Caco-2 (cell line): Measurements from ENCODE around the gene ZBTB11. TPM values are rescaled to one million over a fixed set of nuclear protein-coding genes. Genes with fewer than 3 reads are reported as not detected.

Source experiments
- BruUV-seq: library from RNA; stranded (reverse); fragments of 400-500 nt; replicated peaks from 2 replicates; lab custom pipeline; 2021; lab: Mats Ljungman, UMichigan
- CTCF ChIA-PET: fragments of 300-600 bp; sonication (Branson Sonifier 250); formaldehyde crosslinking; loops from one replicate; lab custom pipeline; 2022; ENCODE audit warnings: antibody characterized with exemption; lab: Charles Lee
- POLR2A ChIA-PET: fragments of 300-600 bp; sonication (Branson Sonifier 250); formaldehyde crosslinking; loops from one replicate; lab custom pipeline; 2022; ENCODE audit warnings: antibody characterized with exemption; lab: Charles Lee
- DNase-seq, 2 experiments: peaks; one replicate each; pipeline versions ENCODE4 v3.0.0 to v3.0.0-alpha.2; 2020 to 2022
- H3K27me3 ChIP-seq: replicated peaks from 2 replicates; pipeline ENCODE4 v1.6.0; 2011; ENCODE audit warnings: low read length; ENCODE audit not compliant: control insufficient read depth, insufficient read depth
- H3K36me3 ChIP-seq: 2 replicates; pipeline ENCODE4 v1.5.1; 2011; ENCODE audit warnings: low read length; ENCODE audit not compliant: control insufficient read depth, insufficient read depth
- H3K4me1 ChIP-seq: fragments of 250-450 bp; sonication (Bioruptor Pico); 2 replicates; pipeline ENCODE4 v1.5.1; 2020; ENCODE audit warnings: mild to moderate bottlenecking
- H3K4me3 ChIP-seq: 2 replicates; pipeline ENCODE4 v1.5.1; 2011; ENCODE audit warnings: low read depth, mild to moderate bottlenecking, control low read depth, low read length
- H3K9me3 ChIP-seq: fragments of 250-450 bp; sonication (Bioruptor Pico); 2 replicates; pipeline ENCODE4 v1.5.1; 2020; ENCODE audit warnings: mild to moderate bottlenecking, moderate library complexity
- H3K27ac Mint-ChIP-seq: one replicate; pipeline ENCODE4 v1.8.0; 2022; ENCODE audit warnings: mixed read lengths; ENCODE audit not compliant: unreplicated experiment
- H3K27me3 Mint-ChIP-seq: one replicate; pipeline ENCODE4 v1.8.0; 2022; ENCODE audit warnings: mixed read lengths; ENCODE audit not compliant: insufficient read depth, unreplicated experiment
- H3K36me3 Mint-ChIP-seq: one replicate; pipeline ENCODE4 v1.8.0; 2022; ENCODE audit warnings: mild to moderate bottlenecking, mixed read lengths; ENCODE audit not compliant: insufficient read depth, unreplicated experiment
- H3K4me1 Mint-ChIP-seq: one replicate; pipeline ENCODE4 v1.8.0; 2022; ENCODE audit warnings: low read depth, mixed read lengths; ENCODE audit not compliant: unreplicated experiment
- H3K4me3 Mint-ChIP-seq: one replicate; pipeline ENCODE4 v1.8.0; 2022; ENCODE audit warnings: mild to moderate bottlenecking, moderate library complexity, mixed read lengths; ENCODE audit not compliant: unreplicated experiment
- H3K9me3 Mint-ChIP-seq: one replicate; pipeline ENCODE4 v1.8.0; 2022; ENCODE audit warnings: mixed read lengths; ENCODE audit not compliant: unreplicated experiment
- CTCF ChIP-seq, 2 experiments: fragments of 200-600 bp in 1 of 2; IDR thresholded peaks; 1 replicate in 1 of 2; 2 replicates in 1 of 2; pipeline versions ENCODE4 v1.5.1 to v1.8.0; 2011 to 2022; ENCODE audit warnings: antibody characterized with exemption in 1 of 2, control low read depth in 1 of 2, inconsistent platforms in 1 of 2, low read depth in 1 of 2, low read length in 1 of 2, mild to moderate bottlenecking in 1 of 2, moderate library complexity in 1 of 2; ENCODE audit not compliant: insufficient read depth in 1 of 2, severe bottlenecking in 1 of 2, unreplicated experiment in 1 of 2
- intact Hi-C: fragments of 100-400 bp; cut with micrococcal nuclease; formaldehyde crosslinking; loops from one replicate; pipeline ENCODE4 v1.10.0; 2022; ENCODE audit not compliant: unreplicated experiment
- total RNA-seq: library from RNA; stranded (reverse); gene quantifications from 2 replicates; pipeline ENCODE4 v1.2.3, GENCODE V29; 2022

The ZBTB11 gene
- total RNA-seq, 1 experiment from 2014 or later: 16.4 TPM

- no peak overlapping the region for H3K4me3 ChIP-seq
- Mint-ChIP-seq H3K4me3 (no peak overlapping the region), H3K36me3 (peaks cover 78% of the 10 kb centered on the region), H3K9me3 (no peaks in the 10 kb centered on the region), H3K27ac (no peak overlapping the region), H3K4me1 (no peaks in the 10 kb centered on the region), H3K27me3 (no peaks in the 10 kb centered on the region)
- TF ChIP-seq CTCF (IDR thresholded peaks at IDR 0.05; ENCODE audit: insufficient read depth in 1 of 2, low read depth in 1 of 2, low read length in 1 of 2, severe bottlenecking in 1 of 2, unreplicated experiment in 1 of 2): no peak
- no peaks in the 10 kb centered on the region for H3K9me3 ChIP-seq
- CTCF ChIA-PET: interaction anchor here (0.7 kb wide), 1 partner anchor 57 kb away, joined by 3 read pairs; no protein-coding TSS in a partner anchor
- H3K36me3 ChIP-seq: no peaks in the 10 kb centered on the region
- no TSS peak for BruUV-seq
- POLR2A ChIA-PET: no interaction called here
- intact Hi-C loops: no loop called here
- H3K4me1 ChIP-seq: no peaks in the 10 kb centered on the region
- H3K27me3 ChIP-seq: no peaks in the 10 kb centered on the region
- no peak for DNase-seq
Observed at GRCh38 chr3:101656651-101657050, 20.3 kb downstream of the ZBTB11 start.

DNA sequence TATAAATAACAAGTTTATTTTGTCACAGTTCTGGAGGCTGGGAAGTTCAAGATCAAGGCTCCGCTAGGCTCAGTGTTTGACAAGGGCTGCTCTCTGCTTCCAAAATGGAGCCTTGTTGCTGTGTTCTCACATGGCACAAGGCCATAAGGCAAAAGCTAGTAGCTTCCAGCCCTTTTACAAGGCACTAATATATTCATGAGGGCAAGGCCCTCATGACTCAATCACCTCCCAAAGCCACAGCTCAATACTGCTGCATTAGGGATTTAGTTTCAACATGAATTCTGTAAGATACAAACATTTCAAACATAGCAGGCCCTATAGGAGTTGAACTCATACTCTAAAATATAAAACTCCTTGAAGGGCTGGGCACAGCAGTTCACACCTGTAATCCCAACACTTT is 30.2 kb downstream of the ZBTB11 start:
- Mint-ChIP-seq H3K36me3 (peaks cover 15% of the 10 kb centered on the region), H3K9me3 (no peaks in the 10 kb centered on the region), H3K27ac (no peak overlapping the region), H3K4me3 (no peak overlapping the region), H3K27me3 (no peaks in the 10 kb centered on the region), H3K4me1 (peaks cover under 1% of the 10 kb centered on the region)
- Histone ChIP-seq H3K4me1 (peaks cover 4% of the 10 kb centered on the region; the same call in 1 of the 2 replicates), H3K27me3 (no peaks in the 10 kb centered on the region), H3K9me3 (no peaks in the 10 kb centered on the region), H3K4me3 (no peak overlapping the region), H3K36me3 (no peaks in the 10 kb centered on the region)
- ChIA-PET CTCF (no interaction called here), POLR2A (no interaction called here)
- no TSS peak for BruUV-seq
- intact Hi-C loops: no loop called here
- no peak for TF ChIP-seq CTCF (IDR thresholded peaks at IDR 0.05; ENCODE audit: insufficient read depth in 1 of 2, low read depth in 1 of 2, low read length in 1 of 2, severe bottlenecking in 1 of 2, unreplicated experiment in 1 of 2)
- DNase-seq: no peak

- no TSS peak for BruUV-seq
- no peaks in the 10 kb centered on the region for H3K9me3 ChIP-seq
- H3K4me1 Mint-ChIP-seq: peaks cover 6% of the 10 kb centered on the region
- no peak overlapping the region for H3K4me3 Mint-ChIP-seq
- H3K27me3 Mint-ChIP-seq: no peaks in the 10 kb centered on the region
- POLR2A ChIA-PET: no interaction called here
- no peak overlapping the region for H3K4me3 ChIP-seq
- peaks cover 9% of the 10 kb centered on the region for H3K4me1 ChIP-seq
- H3K36me3 Mint-ChIP-seq: peaks cover 11% of the 10 kb centered on the region
- H3K9me3 Mint-ChIP-seq: no peaks in the 10 kb centered on the region
- no peaks in the 10 kb centered on the region for H3K36me3 ChIP-seq
- intact Hi-C loops: no loop called here
- H3K27me3 ChIP-seq: no peaks in the 10 kb centered on the region
- no peak overlapping the region for H3K27ac Mint-ChIP-seq
- no peak for DNase-seq
- no peak for TF ChIP-seq CTCF (IDR thresholded peaks at IDR 0.05; ENCODE audit: insufficient read depth in 1 of 2, low read depth in 1 of 2, low read length in 1 of 2, severe bottlenecking in 1 of 2, unreplicated experiment in 1 of 2)
- CTCF ChIA-PET: no interaction called here
Observed at GRCh38 chr3:101643861-101644613, 32.9 kb downstream of the ZBTB11 start.
